Subcutaneous abdominal adipose tissue (tissue), 5 donors: ENCODE measurements around the gene IL13.
A peak's percentile ranks its signal among the peaks of the same experiment; 100 is the strongest.

Experiments used
- H3K27ac ChIP-seq: one replicate; pipeline ENCODE4 v1.7.0; 2013; ENCODE audit warnings: low read depth, mild to moderate bottlenecking, inconsistent platforms, low read length, moderate library complexity
- H3K27me3 ChIP-seq, 5 donors: one replicate each; pipeline ENCODE4 v1.7.0; 2013; ENCODE audit warnings: low read length in 5 of 5, inconsistent platforms in 1 of 5; ENCODE audit not compliant: control insufficient read depth in 5 of 5, insufficient read depth in 4 of 5
- H3K36me3 ChIP-seq, 5 donors: one replicate each; pipeline ENCODE4 v1.7.0; 2013; ENCODE audit warnings: low read length in 5 of 5; ENCODE audit not compliant: control insufficient read depth in 5 of 5, insufficient read depth in 5 of 5
- H3K4me1 ChIP-seq, 5 donors: one replicate each; pipeline ENCODE4 v1.7.0; 2013; ENCODE audit warnings: low read length in 5 of 5, mild to moderate bottlenecking in 3 of 5, moderate library complexity in 1 of 5; ENCODE audit not compliant: control insufficient read depth in 5 of 5, insufficient read depth in 5 of 5
- H3K4me3 ChIP-seq, 5 donors: one replicate each; pipeline ENCODE4 v1.7.0; 2013; ENCODE audit warnings: low read length in 5 of 5, low read depth in 1 of 5
- H3K9ac ChIP-seq, 5 donors: one replicate each; pipeline ENCODE4 v1.7.0; 2013; ENCODE audit warnings: low read length in 5 of 5, mild to moderate bottlenecking in 4 of 5, moderate library complexity in 3 of 5
- H3K9me3 ChIP-seq, 5 donors: one replicate each; pipeline ENCODE4 v1.7.0; 2013; ENCODE audit warnings: low read length in 5 of 5; ENCODE audit not compliant: control insufficient read depth in 5 of 5
- donor health status: healthy.
- donor health status: healthy.
- donor health status: healthy.
- donor health status: healthy.
- donor health status: healthy.

The IL13 gene

GRCh38 chr5:132653716-132654115 is 4.3 kb upstream of the IL13 start:
- Histone ChIP-seq H3K9me3 (peaks cover 0 to under 1% (median 0%) of the 10 kb centered on the region in 5 donors), H3K27me3 (peaks cover 0 to 20% (median 9%) of the 10 kb centered on the region in 5 donors), H3K4me3 (no peak overlapping the region), H3K27ac (no peak overlapping the region), H3K4me1 (peaks cover 0 to 25% (median 22%) of the 10 kb centered on the region in 5 donors), H3K36me3 (no peaks in the 10 kb centered on the region), H3K9ac (no peak overlapping the region)

GRCh38 chr5:132655821-132656773 is 1.9 kb upstream of the IL13 start:
- peaks cover 0 to 25% (median 22%) of the 10 kb centered on the region in 5 donors for H3K4me1 ChIP-seq
- peak overlapping the region in 4 of 5 donors; percentile 8 to 52 (median 24) for H3K9ac ChIP-seq
- no peaks in the 10 kb centered on the region for H3K36me3 ChIP-seq
- H3K27me3 ChIP-seq: peaks cover 0 to 20% (median 9%) of the 10 kb centered on the region in 5 donors
- H3K27ac ChIP-seq: no peak overlapping the region
- H3K9me3 ChIP-seq: no peaks in the 10 kb centered on the region
- peak overlapping the region; percentile 13 to 62 (median 48) for H3K4me3 ChIP-seq

- Histone ChIP-seq H3K9ac (peak overlapping the region in 2 of 5 donors; percentile 8 to 52), H3K27ac (peak overlapping the region; percentile 30)
Observed at GRCh38 chr5:132656774-132657355, 1.1 kb upstream of the IL13 start.

GRCh38 chr5:132658381-132659302 is 669 bp downstream of the IL13 start:
- H3K36me3 ChIP-seq: no peaks in the 10 kb centered on the region
- peaks cover 0 to 39% (median 25%) of the 10 kb centered on the region in 5 donors for H3K4me1 ChIP-seq
- peaks cover 0 to 18% (median 9%) of the 10 kb centered on the region in 5 donors for H3K27me3 ChIP-seq
- H3K4me3 ChIP-seq: no peak overlapping the region
- H3K27ac ChIP-seq: no peak overlapping the region
- H3K9me3 ChIP-seq: no peaks in the 10 kb centered on the region
- H3K9ac ChIP-seq: no peak overlapping the region

More at GRCh38 chr5:132656774-132657355, 1.1 kb upstream of the IL13 start:
- H3K9me3 ChIP-seq: no peaks in the 10 kb centered on the region
- no peaks in the 10 kb centered on the region for H3K36me3 ChIP-seq
- H3K4me3 ChIP-seq: peak overlapping the region; percentile 13 to 62 (median 48)
- H3K4me1 ChIP-seq: peaks cover 0 to 25% (median 22%) of the 10 kb centered on the region in 5 donors
- peaks cover 0 to 20% (median 9%) of the 10 kb centered on the region in 5 donors for H3K27me3 ChIP-seq

GRCh38 chr5:132659598-132660493 is 1.9 kb downstream of the IL13 start:
- no peak overlapping the region for H3K4me3 ChIP-seq
- H3K9ac ChIP-seq: no peak overlapping the region
- no peaks in the 10 kb centered on the region for H3K36me3 ChIP-seq
- no peak overlapping the region for H3K27ac ChIP-seq
- H3K27me3 ChIP-seq: peaks cover 0 to 16% (median 8%) of the 10 kb centered on the region in 5 donors
- H3K9me3 ChIP-seq: no peaks in the 10 kb centered on the region
- H3K4me1 ChIP-seq: peaks cover 0 to 45% (median 25%) of the 10 kb centered on the region in 5 donors

GRCh38 chr5:132661231-132662003 is 3.4 kb downstream of the IL13 start:
- Histone ChIP-seq H3K9ac (no peak overlapping the region), H3K4me3 (no peak overlapping the region), H3K27me3 (peaks cover 0 to 8% (median 6%) of the 10 kb centered on the region in 5 donors), H3K9me3 (no peaks in the 10 kb centered on the region), H3K27ac (no peak overlapping the region), H3K36me3 (no peaks in the 10 kb centered on the region), H3K4me1 (peaks cover 0 to 38% (median 18%) of the 10 kb centered on the region in 5 donors)

GRCh38 chr5:132662004-132662401 is 4.0 kb downstream of the IL13 start:
- Histone ChIP-seq H3K9ac (no peak overlapping the region), H3K36me3 (no peaks in the 10 kb centered on the region), H3K4me1 (peaks cover 0 to 32% (median 12%) of the 10 kb centered on the region in 5 donors), H3K9me3 (no peaks in the 10 kb centered on the region), H3K4me3 (no peak overlapping the region), H3K27ac (no peak overlapping the region), H3K27me3 (peaks cover 0 to 5% (median 2%) of the 10 kb centered on the region in 5 donors)

GRCh38 chr5:132662925-132663770 is 5.2 kb downstream of the IL13 start:
- H3K27ac ChIP-seq: no peak overlapping the region
- H3K9ac ChIP-seq: no peak overlapping the region
- H3K4me3 ChIP-seq: no peak overlapping the region
- peaks cover 0 to 22% (median 9%) of the 10 kb centered on the region in 5 donors for H3K4me1 ChIP-seq
- H3K9me3 ChIP-seq: no peaks in the 10 kb centered on the region
- peaks cover 0 to 5% (median 3%) of the 10 kb centered on the region in 5 donors for H3K27me3 ChIP-seq
- no peaks in the 10 kb centered on the region for H3K36me3 ChIP-seq
